ENCODE results near the gene ARHGAP19. TPM values are rescaled to one million over a fixed set of nuclear protein-coding genes. Genes with fewer than 3 reads are reported as not detected.

The ARHGAP19 gene
- total and polyA plus RNA-seq, 9 of the 15 experiments (the other 6 are each of a cell fraction or from before 2014, with no cell fraction given): 14.8 to 49.5 (median 26.8) TPM

DNA sequence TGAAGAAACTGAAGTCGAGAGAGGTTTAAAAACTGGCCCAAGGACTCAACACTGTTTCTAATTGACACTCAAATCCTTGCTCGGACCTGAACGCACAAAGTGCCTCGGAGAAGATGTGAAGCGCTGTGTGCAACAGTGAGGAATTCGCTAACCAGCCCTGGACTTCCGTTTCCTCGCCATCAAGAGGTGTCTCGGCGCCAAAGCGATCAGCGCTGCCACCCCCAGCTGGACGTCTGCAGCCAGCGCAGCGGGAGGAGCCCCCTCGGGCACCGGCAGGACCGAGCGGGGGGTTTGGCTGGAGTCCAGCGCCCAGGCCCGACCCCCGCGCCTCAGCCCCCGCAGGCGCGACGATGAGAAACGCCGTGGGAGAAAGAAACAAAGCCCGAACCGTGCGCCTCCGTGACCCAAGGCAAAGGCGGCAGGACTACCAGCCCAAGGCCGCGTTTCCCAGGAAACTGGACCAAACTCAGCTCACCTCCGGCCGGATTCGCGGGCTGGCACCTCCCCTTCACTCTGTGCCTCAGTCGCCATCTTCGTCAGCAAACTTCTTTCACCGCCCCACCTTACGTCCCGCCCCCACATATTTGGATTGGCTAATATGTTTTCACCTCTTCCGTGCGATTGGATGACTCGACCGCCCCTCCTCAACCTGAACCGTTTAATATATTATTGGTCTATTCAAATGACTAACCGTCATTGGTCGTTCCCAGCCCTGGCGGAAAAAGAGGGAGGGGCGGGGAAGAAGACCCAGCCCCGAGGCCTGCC, at the start of gene ARHGAP19 (continued):
- TF ChIP-seq, protein P1, sequence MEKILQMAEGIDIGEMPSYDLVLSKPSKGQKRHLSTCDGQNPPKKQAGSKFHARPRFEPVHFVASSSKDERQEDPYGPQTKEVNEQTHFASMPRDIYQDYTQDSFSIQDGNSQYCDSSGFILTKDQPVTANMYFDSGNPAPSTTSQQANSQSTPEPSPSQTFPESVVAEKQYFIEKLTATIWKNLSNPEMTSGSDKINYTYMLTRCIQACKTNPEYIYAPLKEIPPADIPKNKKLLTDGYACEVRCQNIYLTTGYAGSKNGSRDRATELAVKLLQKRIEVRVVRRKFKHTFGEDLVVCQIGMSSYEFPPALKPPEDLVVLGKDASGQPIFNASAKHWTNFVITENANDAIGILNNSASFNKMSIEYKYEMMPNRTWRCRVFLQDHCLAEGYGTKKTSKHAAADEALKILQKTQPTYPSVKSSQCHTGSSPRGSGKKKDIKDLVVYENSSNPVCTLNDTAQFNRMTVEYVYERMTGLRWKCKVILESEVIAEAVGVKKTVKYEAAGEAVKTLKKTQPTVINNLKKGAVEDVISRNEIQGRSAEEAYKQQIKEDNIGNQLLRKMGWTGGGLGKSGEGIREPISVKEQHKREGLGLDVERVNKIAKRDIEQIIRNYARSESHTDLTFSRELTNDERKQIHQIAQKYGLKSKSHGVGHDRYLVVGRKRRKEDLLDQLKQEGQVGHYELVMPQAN (IDR thresholded peaks at IDR 0.05; ENCODE audit: borderline replicate concordance): peak; percentile 52; the same call in 1 of the 2 replicates
- TF ChIP-seq ZC3H8 (IDR thresholded peaks at IDR 0.05): no peak
- peak; percentile 73 for TF ChIP-seq SP1 (CRISPR knock-in tag; IDR thresholded peaks at IDR 0.05)
- no peak; a peak in 1 of 4 replicates for TF ChIP-seq SIN3A (IDR thresholded peaks at IDR 0.05; ENCODE audit: borderline replicate concordance in 2 of 2, control insufficient read depth in 1 of 2, low read depth in 2 of 2, low read length in 2 of 2)
- TF ChIP-seq, protein P2, sequence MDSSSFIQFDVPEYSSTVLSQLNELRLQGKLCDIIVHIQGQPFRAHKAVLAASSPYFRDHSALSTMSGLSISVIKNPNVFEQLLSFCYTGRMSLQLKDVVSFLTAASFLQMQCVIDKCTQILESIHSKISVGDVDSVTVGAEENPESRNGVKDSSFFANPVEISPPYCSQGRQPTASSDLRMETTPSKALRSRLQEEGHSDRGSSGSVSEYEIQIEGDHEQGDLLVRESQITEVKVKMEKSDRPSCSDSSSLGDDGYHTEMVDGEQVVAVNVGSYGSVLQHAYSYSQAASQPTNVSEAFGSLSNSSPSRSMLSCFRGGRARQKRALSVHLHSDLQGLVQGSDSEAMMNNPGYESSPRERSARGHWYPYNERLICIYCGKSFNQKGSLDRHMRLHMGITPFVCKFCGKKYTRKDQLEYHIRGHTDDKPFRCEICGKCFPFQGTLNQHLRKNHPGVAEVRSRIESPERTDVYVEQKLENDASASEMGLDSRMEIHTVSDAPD (CRISPR knock-in tag; IDR thresholded peaks at IDR 0.05): no peak
- 0 out of 2 replicates have a peak, but pooled peaks have one; percentile 10 for TF ChIP-seq ZKSCAN1 (IDR thresholded peaks at IDR 0.05; ENCODE audit: low read depth, low read length)
- peak; percentile 91 for TF ChIP-seq MBD2 (IDR thresholded peaks at IDR 0.05; ENCODE audit: borderline replicate concordance, low read depth)
- TF ChIP-seq TAF7 (tag; IDR thresholded peaks at IDR 0.05): peak; percentile 45; the same call in 1 of the 2 replicates
- peak; percentile 95 for TF ChIP-seq NFIC (IDR thresholded peaks at IDR 0.05)
- no peak for TF ChIP-seq PCBP1 (IDR thresholded peaks at IDR 0.05; ENCODE audit: low read depth, low read length, poor library complexity, severe bottlenecking)
- no peak for TF ChIP-seq SAFB (IDR thresholded peaks at IDR 0.05; ENCODE audit: borderline replicate concordance, low read depth, low read length)
- TF ChIP-seq ZNF583 (CRISPR knock-in tag; IDR thresholded peaks at IDR 0.05): no peak
- TF ChIP-seq ATF7 (IDR thresholded peaks at IDR 0.05): peak; percentile 62; the same call in 1 of the 2 replicates
- peak; percentile 61 for TF ChIP-seq GABPA (tag; conservative IDR thresholded peaks at IDR 0.05; ENCODE audit: low read depth)
- TF ChIP-seq, protein P3, sequence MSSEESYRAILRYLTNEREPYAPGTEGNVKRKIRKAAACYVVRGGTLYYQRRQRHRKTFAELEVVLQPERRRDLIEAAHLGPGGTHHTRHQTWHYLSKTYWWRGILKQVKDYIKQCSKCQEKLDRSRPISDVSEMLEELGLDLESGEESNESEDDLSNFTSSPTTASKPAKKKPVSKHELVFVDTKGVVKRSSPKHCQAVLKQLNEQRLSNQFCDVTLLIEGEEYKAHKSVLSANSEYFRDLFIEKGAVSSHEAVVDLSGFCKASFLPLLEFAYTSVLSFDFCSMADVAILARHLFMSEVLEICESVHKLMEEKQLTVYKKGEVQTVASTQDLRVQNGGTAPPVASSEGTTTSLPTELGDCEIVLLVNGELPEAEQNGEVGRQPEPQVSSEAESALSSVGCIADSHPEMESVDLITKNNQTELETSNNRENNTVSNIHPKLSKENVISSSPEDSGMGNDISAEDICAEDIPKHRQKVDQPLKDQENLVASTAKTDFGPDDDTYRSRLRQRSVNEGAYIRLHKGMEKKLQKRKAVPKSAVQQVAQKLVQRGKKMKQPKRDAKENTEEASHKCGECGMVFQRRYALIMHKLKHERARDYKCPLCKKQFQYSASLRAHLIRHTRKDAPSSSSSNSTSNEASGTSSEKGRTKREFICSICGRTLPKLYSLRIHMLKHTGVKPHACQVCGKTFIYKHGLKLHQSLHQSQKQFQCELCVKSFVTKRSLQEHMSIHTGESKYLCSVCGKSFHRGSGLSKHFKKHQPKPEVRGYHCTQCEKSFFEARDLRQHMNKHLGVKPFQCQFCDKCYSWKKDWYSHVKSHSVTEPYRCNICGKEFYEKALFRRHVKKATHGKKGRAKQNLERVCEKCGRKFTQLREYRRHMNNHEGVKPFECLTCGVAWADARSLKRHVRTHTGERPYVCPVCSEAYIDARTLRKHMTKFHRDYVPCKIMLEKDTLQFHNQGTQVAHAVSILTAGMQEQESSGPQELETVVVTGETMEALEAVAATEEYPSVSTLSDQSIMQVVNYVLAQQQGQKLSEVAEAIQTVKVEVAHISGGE (CRISPR knock-in tag; IDR thresholded peaks at IDR 0.05): peak in 1 of 3 experiments; percentile 46; a peak in 1 of 6 replicates
- no peak for TF ChIP-seq ZNF77 (CRISPR knock-in tag; IDR thresholded peaks at IDR 0.05)
- TF ChIP-seq SNRNP70 (optimal IDR thresholded peaks at IDR 0.05; ENCODE audit: low read depth, low read length): no peak
- TF ChIP-seq HNRNPL (IDR thresholded peaks at IDR 0.05; ENCODE audit: low read depth, low read length): peak; percentile 83; the same call in 1 of the 2 replicates
- peak; percentile 81 for TF ChIP-seq SUPT5H (IDR thresholded peaks at IDR 0.05)
- no peak for TF ChIP-seq KAT7 (CRISPR knock-in tag; IDR thresholded peaks at IDR 0.05; ENCODE audit: borderline replicate concordance)
- TF ChIP-seq RBM15 (IDR thresholded peaks at IDR 0.05; ENCODE audit: insufficient read depth, low read length): no peak
- TF ChIP-seq BRCA1 (IDR thresholded peaks at IDR 0.05): no peak
- TF ChIP-seq BRCA1 (CRISPR knock-in tag; IDR thresholded peaks at IDR 0.05): no peak

Measured in K562 (cell line).